Nephron progenitor cell (in vitro differentiated cells): ENCODE results near the gene ALKBH8.

Source experiments
- DNase-seq: peaks from one replicate; pipeline ENCODE4 v3.0.0; 2021
- H3K27ac Mint-ChIP-seq: 2 replicates; pipeline ENCODE4 v1.8.0; 2021; ENCODE audit warnings: mild to moderate bottlenecking, moderate library complexity, mixed read lengths
- H3K27me3 Mint-ChIP-seq: 2 replicates; pipeline ENCODE4 v1.8.0; 2021; ENCODE audit warnings: mild to moderate bottlenecking, low read depth, mixed read lengths; ENCODE audit not compliant: poor library complexity
- H3K36me3 Mint-ChIP-seq: 2 replicates; pipeline ENCODE4 v1.8.0; 2021; ENCODE audit warnings: low read depth, mixed read lengths
- H3K4me1 Mint-ChIP-seq: 2 replicates; pipeline ENCODE4 v1.8.0; 2021; ENCODE audit warnings: mixed read lengths
- H3K4me3 Mint-ChIP-seq: 2 replicates; pipeline ENCODE4 v1.8.0; 2021; ENCODE audit warnings: mild to moderate bottlenecking, moderate library complexity, mixed read lengths
- H3K9me3 Mint-ChIP-seq: 2 replicates; pipeline ENCODE4 v1.8.0; 2021; ENCODE audit warnings: mild to moderate bottlenecking, moderate library complexity, mixed read lengths
- CTCF ChIP-seq: fragments of 200-600 bp; sonication (generic); IDR thresholded peaks from 2 replicates; pipeline ENCODE4 v1.5.0; 2021; ENCODE audit warnings: antibody characterized with exemption

Gene ALKBH8

GRCh38 chr11:107453594-107454286 is 111.8 kb downstream of the ALKBH8 start:
- DNase-seq: no peak
- Mint-ChIP-seq H3K27ac (no peak overlapping the region), H3K27me3 (peaks cover 4% of the 10 kb centered on the region), H3K36me3 (peaks cover 19% of the 10 kb centered on the region), H3K4me1 (peaks cover 31% of the 10 kb centered on the region), H3K4me3 (no peak overlapping the region), H3K9me3 (no peaks in the 10 kb centered on the region)
- TF ChIP-seq CTCF: no peak
